HG02840 (cell line): ENCODE measurements around the gene LMBR1.
"Not testable (repeated sequence)": the region's sequence is repeated elsewhere in the genome, so short reads cannot be mapped to it uniquely, and the experiment has no call there.

Source experiments
- ATAC-seq: cut with Tn5 transposase; IDR thresholded peaks from one replicate; pipeline ENCODE4 v1.9.1; 2021; ENCODE audit warnings: mild to moderate bottlenecking, moderate library complexity, moderate number of reproducible peaks; ENCODE audit not compliant: unreplicated experiment, low FRiP score

LMBR1 gene

GRCh38 chr7:156669035-156669828 is 223.8 kb downstream of the LMBR1 start:
- ATAC-seq = no peak

GRCh38 chr7:156668130-156668741 is 224.7 kb downstream of the LMBR1 start:
- no peak for ATAC-seq

GRCh38 chr7:156667110-156667426 is 225.9 kb downstream of the LMBR1 start:
- no peak for ATAC-seq

GRCh38 chr7:156666368-156667109 is 226.4 kb downstream of the LMBR1 start:
- ATAC-seq = no peak

GRCh38 chr7:156665101-156665500 is 227.9 kb downstream of the LMBR1 start:
- no peak for ATAC-seq

GRCh38 chr7:156662277-156662676 is 230.7 kb downstream of the LMBR1 start:
- ATAC-seq = no peak

GRCh38 chr7:156661637-156662036 is 231.3 kb downstream of the LMBR1 start:
- no peak for ATAC-seq

GRCh38 chr7:156659961-156660360 is 233.0 kb downstream of the LMBR1 start:
- no peak for ATAC-seq

- ATAC-seq = no peak
Measured at GRCh38 chr7:156659203-156659602, 233.8 kb downstream of the LMBR1 start.

GRCh38 chr7:156657681-156658080 is 235.3 kb downstream of the LMBR1 start:
- ATAC-seq = no peak

- ATAC-seq = no peak
Measured at GRCh38 chr7:156656598-156656997, 236.4 kb downstream of the LMBR1 start.

- ATAC-seq = no peak
Measured at GRCh38 chr7:156655983-156656382, 237.0 kb downstream of the LMBR1 start.

- ATAC-seq = no peak
Measured at GRCh38 chr7:156655251-156655650, 237.7 kb downstream of the LMBR1 start.

GRCh38 chr7:156654511-156655234 is 238.3 kb downstream of the LMBR1 start:
- no peak for ATAC-seq

- ATAC-seq = no peak
Measured at GRCh38 chr7:156652886-156653568, 240.0 kb downstream of the LMBR1 start.

GRCh38 chr7:156651474-156651873 is 241.5 kb downstream of the LMBR1 start:
- no peak for ATAC-seq

- no peak for ATAC-seq
Measured at GRCh38 chr7:156650042-156650441, 242.9 kb downstream of the LMBR1 start.

GRCh38 chr7:156647330-156647729 is 245.7 kb downstream of the LMBR1 start:
- ATAC-seq = not testable (repeated sequence)

- ATAC-seq = no peak
Measured at GRCh38 chr7:156642306-156643045, 250.5 kb downstream of the LMBR1 start.
